Measurements from ENCODE around the gene GUCY2F. TPM values are rescaled to one million over a fixed set of nuclear protein-coding genes. Genes with fewer than 3 reads are reported as not detected.

GUCY2F gene
- polyA plus RNA-seq, 12 donors = 0.04 to 0.07 TPM; not detected in 10

GRCh38 chrX:109398061-109398460, 83.8 kb downstream of the GUCY2F start:
- no peak for DNase-seq

- no peak for DNase-seq
These were observed 88.0 kb downstream of the GUCY2F start for GRCh38 chrX:109393859-109394258.

GRCh38 chrX:109392895-109393294, 89.0 kb downstream of the GUCY2F start:
- no peak for DNase-seq

GRCh38 chrX:109390556-109390955, 91.3 kb downstream of the GUCY2F start:
- DNase-seq = no peak

- DNase-seq = no peak
These were observed 92.0 kb downstream of the GUCY2F start for GRCh38 chrX:109389917-109390316.

- peak; percentile 25 for DNase-seq
These were observed 97.2 kb downstream of the GUCY2F start for GRCh38 chrX:109384699-109385098.

- no peak for DNase-seq
These were observed 99.6 kb downstream of the GUCY2F start for GRCh38 chrX:109382332-109382731.

GRCh38 chrX:109378281-109378680, 103.6 kb downstream of the GUCY2F start:
- no peak for DNase-seq

GRCh38 chrX:109374262-109374960, 107.5 kb downstream of the GUCY2F start:
- DNase-seq = no peak

- no peak for DNase-seq
These were observed 108.4 kb downstream of the GUCY2F start for GRCh38 chrX:109373468-109373867.

GRCh38 chrX:109372716-109373115, 109.2 kb downstream of the GUCY2F start:
- DNase-seq = no peak

GRCh38 chrX:109372291-109372690, 109.6 kb downstream of the GUCY2F start:
- no peak for DNase-seq

GRCh38 chrX:109362101-109362500, 119.8 kb downstream of the GUCY2F start:
- no peak for DNase-seq

GRCh38 chrX:109360301-109360700, 121.6 kb downstream of the GUCY2F start:
- no peak for DNase-seq

GRCh38 chrX:109357706-109358105, 124.2 kb downstream of the GUCY2F start:
- no peak for DNase-seq

- no peak for DNase-seq
These were observed 125.2 kb downstream of the GUCY2F start for GRCh38 chrX:109356684-109357083.

- DNase-seq = peak; percentile 30
These were observed 129.8 kb downstream of the GUCY2F start for GRCh38 chrX:109352066-109352588.

GRCh38 chrX:109351557-109351956, 130.3 kb downstream of the GUCY2F start:
- DNase-seq = no peak

GRCh38 chrX:109350551-109350950, 131.3 kb downstream of the GUCY2F start:
- no peak for DNase-seq

GRCh38 chrX:109350051-109350450, 131.8 kb downstream of the GUCY2F start:
- DNase-seq = no peak

- DNase-seq = no peak
These were observed 134.3 kb downstream of the GUCY2F start for GRCh38 chrX:109347632-109348031.

GRCh38 chrX:109346491-109346890, 135.4 kb downstream of the GUCY2F start:
- no peak for DNase-seq

- no peak for DNase-seq
These were observed 136.0 kb downstream of the GUCY2F start for GRCh38 chrX:109345856-109346255.

GRCh38 chrX:109344678-109345077, 137.2 kb downstream of the GUCY2F start:
- no peak for DNase-seq
